PC-3 (cell line): ENCODE data around the gene DGAT2. TPM values are rescaled to one million over a fixed set of nuclear protein-coding genes. Genes with fewer than 3 reads are reported as not detected.

Source experiments
- ATAC-seq: fragments of 200-7000 bp; cut with Tn5 transposase; 2 replicates; pipeline ENCODE4 v1.9.1; 2020; ENCODE audit warnings: mild to moderate bottlenecking, moderate library complexity
- BruUV-seq: library from RNA; stranded (reverse); fragments of 400-500 nt; replicated peaks from 2 replicates; lab custom pipeline; 2021; lab: Mats Ljungman, UMichigan
- CTCF ChIA-PET: fragments of 300-600 bp; sonication (Branson Sonifier 250); formaldehyde crosslinking; loops from one replicate; lab custom pipeline; 2022; ENCODE audit warnings: antibody characterized with exemption; lab: Charles Lee
- POLR2A ChIA-PET: fragments of 300-600 bp; sonication (Branson Sonifier 250); formaldehyde crosslinking; loops from one replicate; lab custom pipeline; 2022; ENCODE audit warnings: antibody characterized with exemption; ENCODE audit not compliant: unreplicated experiment; lab: Charles Lee
- DNase-seq: peaks from one replicate; pipeline ENCODE4 v3.0.0-alpha.2; 2015
- H2AFZ ChIP-seq: fragments of 300-600 bp; sonication (generic); 2 replicates; pipeline ENCODE4 v1.6.0; 2016; ENCODE audit warnings: antibody characterized with exemption, low read length
- H3F3A ChIP-seq: fragments of 300-600 bp; sonication (generic); one replicate; pipeline ENCODE4 v1.6.0; 2017; ENCODE audit warnings: antibody characterized with exemption, low read length, control low read depth, mild to moderate bottlenecking; ENCODE audit not compliant: unreplicated experiment
- H3K27ac ChIP-seq: fragments of 300-600 bp; sonication (generic); 2 replicates; pipeline ENCODE4 v1.5.1; 2016; ENCODE audit warnings: mild to moderate bottlenecking, low read length
- H3K27me3 ChIP-seq: fragments of 300-600 bp; sonication (generic); 2 replicates; pipeline ENCODE4 v1.6.1; 2016; ENCODE audit warnings: low read length, mixed read lengths
- H3K36me3 ChIP-seq: fragments of 300-600 bp; sonication (generic); 2 replicates; pipeline ENCODE4 v1.6.1; 2016; ENCODE audit warnings: low read depth, mixed run types, low read length, mixed read lengths
- H3K4me1 ChIP-seq: fragments of 300-600 bp; sonication (generic); 2 replicates; pipeline ENCODE4 v1.5.1; 2016; ENCODE audit warnings: low read length; ENCODE audit not compliant: insufficient read depth
- H3K4me2 ChIP-seq: fragments of 300-600 bp; sonication (generic); 2 replicates; pipeline ENCODE4 v1.6.0; 2016; ENCODE audit warnings: low read length
- H3K4me3 ChIP-seq: fragments of 300-600 bp; sonication (generic); 2 replicates; pipeline ENCODE4 v1.5.1; 2016; ENCODE audit warnings: mild to moderate bottlenecking, low read length, mixed read lengths
- H3K79me2 ChIP-seq: fragments of 300-600 bp; sonication (generic); 2 replicates; pipeline ENCODE4 v1.6.1; 2017; ENCODE audit warnings: low read length, mixed read lengths
- H3K9ac ChIP-seq: fragments of 300-600 bp; sonication (generic); 2 replicates; pipeline ENCODE4 v1.6.0; 2016; ENCODE audit warnings: mild to moderate bottlenecking, low read length
- H3K9me2 ChIP-seq: fragments of 300-600 bp; sonication (generic); replicated peaks from 2 replicates; pipeline ENCODE4 v1.6.1; 2016; ENCODE audit warnings: mixed run types, low read length, mixed read lengths
- H3K9me3 ChIP-seq: fragments of 300-600 bp; sonication (generic); 2 replicates; pipeline ENCODE4 v1.6.1; 2016; ENCODE audit warnings: low read length, mixed read lengths
- H4K20me1 ChIP-seq: fragments of 300-600 bp; sonication (generic); 2 replicates; pipeline ENCODE4 v1.6.1; 2016; ENCODE audit warnings: low read length, mixed read lengths
- EZH2 ChIP-seq: fragments of 300-600 bp; sonication (generic); IDR thresholded peaks from one replicate; pipeline ENCODE4 v1.6.1; 2017; ENCODE audit warnings: antibody characterized with exemption, mild to moderate bottlenecking, low read length; ENCODE audit not compliant: unreplicated experiment
- EZH2phosphoT487 ChIP-seq: fragments of 300-600 bp; sonication (generic); IDR thresholded peaks from 2 replicates; pipeline ENCODE4 v1.6.1; 2018; ENCODE audit warnings: mild to moderate bottlenecking, antibody characterized with exemption, low read length, borderline replicate concordance
- intact Hi-C: fragments of 100-400 bp; cut with micrococcal nuclease; formaldehyde crosslinking; loops from 2 replicates; pipeline ENCODE4 v1.9.0; 2023
- total RNA-seq: library from RNA; depleted of rRNA; stranded (reverse); fragments of >200 nt; gene quantifications from 2 replicates; pipeline ENCODE4 v1.2.3, GENCODE V29; 2014
- TF ChIP-seq, protein P1 (sequence below): fragments of 300-600 bp; sonication (generic); conservative IDR thresholded peaks from 2 replicates; pipeline ENCODE4 v1.5.1; 2017; ENCODE audit warnings: antibody characterized with exemption, low read depth, mild to moderate bottlenecking, low read length

The DGAT2 gene
- total RNA-seq, 1 experiment from 2014 or later, result 14.3 TPM

DNA sequence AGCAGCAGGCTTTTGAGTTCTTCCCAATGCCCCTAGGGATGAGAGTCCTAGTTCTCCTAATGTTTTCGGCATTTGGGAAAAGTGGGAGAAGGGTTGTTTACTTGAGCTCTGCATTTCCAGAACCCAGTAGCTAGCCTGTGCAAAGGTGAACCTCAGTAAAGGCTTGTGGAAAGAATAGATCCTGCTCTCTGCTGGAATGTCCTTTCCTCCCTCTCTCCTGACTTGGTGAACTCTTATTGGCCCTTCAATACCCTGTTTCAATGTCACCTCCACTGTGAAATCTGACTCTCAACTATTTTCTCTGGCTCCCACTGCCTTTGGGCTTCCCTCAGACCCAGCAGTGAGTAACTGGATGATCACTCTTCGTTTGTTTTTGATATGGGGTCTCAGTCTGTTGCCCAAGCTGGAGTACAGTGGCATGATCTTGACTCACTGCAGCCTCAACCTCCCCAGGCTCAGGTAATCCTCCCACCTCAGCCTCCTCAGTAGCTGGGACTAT is 44.0 kb downstream of the DGAT2 start:
- H3K27me3 ChIP-seq, result no peaks in the 10 kb centered on the region
- H2AFZ ChIP-seq, result no peak overlapping the region
- H3K9ac ChIP-seq, result peak overlapping the region; percentile 19; the same call in 1 of the 2 replicates
- H3K4me1 ChIP-seq, result peaks cover 36% of the 10 kb centered on the region
- ATAC-seq (no peak), DNase-seq (peak; percentile 54)
- H3K4me3 ChIP-seq, result no peak overlapping the region
- intact Hi-C loops, result loop anchor here (2.0 to 10.0 kb wide), 3 partner anchors 54 to 632 kb away; partner anchors contain the start of gene EMSY
- H3K79me2 ChIP-seq, result peaks cover 25% of the 10 kb centered on the region
- no peaks in the 10 kb centered on the region for H3K9me3 ChIP-seq
- ChIA-PET POLR2A (interaction anchor here (0.6 kb wide), 1 partner anchor 68 kb away, joined by 28 read pairs; no protein-coding TSS in a partner anchor), CTCF (interaction anchor here (0.7 kb wide), 1 partner anchor 1215 kb away, joined by 3 read pairs; no protein-coding TSS in a partner anchor)
- H3K27ac ChIP-seq, result peak overlapping the region; percentile 64
- H3K9me2 ChIP-seq, result no peaks in the 10 kb centered on the region
- BruUV-seq, result no TSS peak
- H3F3A ChIP-seq, result no peaks in the 10 kb centered on the region
- no peaks in the 10 kb centered on the region for H3K36me3 ChIP-seq
- H4K20me1 ChIP-seq, result peaks cover 8% of the 10 kb centered on the region; the same call in 1 of the 2 replicates
- H3K4me2 ChIP-seq, result peak overlapping the region; percentile 88; the same call in 1 of the 2 replicates
- TF ChIP-seq, protein P1, sequence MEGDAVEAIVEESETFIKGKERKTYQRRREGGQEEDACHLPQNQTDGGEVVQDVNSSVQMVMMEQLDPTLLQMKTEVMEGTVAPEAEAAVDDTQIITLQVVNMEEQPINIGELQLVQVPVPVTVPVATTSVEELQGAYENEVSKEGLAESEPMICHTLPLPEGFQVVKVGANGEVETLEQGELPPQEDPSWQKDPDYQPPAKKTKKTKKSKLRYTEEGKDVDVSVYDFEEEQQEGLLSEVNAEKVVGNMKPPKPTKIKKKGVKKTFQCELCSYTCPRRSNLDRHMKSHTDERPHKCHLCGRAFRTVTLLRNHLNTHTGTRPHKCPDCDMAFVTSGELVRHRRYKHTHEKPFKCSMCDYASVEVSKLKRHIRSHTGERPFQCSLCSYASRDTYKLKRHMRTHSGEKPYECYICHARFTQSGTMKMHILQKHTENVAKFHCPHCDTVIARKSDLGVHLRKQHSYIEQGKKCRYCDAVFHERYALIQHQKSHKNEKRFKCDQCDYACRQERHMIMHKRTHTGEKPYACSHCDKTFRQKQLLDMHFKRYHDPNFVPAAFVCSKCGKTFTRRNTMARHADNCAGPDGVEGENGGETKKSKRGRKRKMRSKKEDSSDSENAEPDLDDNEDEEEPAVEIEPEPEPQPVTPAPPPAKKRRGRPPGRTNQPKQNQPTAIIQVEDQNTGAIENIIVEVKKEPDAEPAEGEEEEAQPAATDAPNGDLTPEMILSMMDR, result no peak
- TF ChIP-seq EZH2phosphoT487, result no peak
- no peak for TF ChIP-seq EZH2

- Histone ChIP-seq H3K79me2 (peaks cover 30% of the 10 kb centered on the region), H3K27ac (peak overlapping the region; percentile 64), H3K4me1 (peaks cover 36% of the 10 kb centered on the region), H3K9me3 (no peaks in the 10 kb centered on the region), H3K36me3 (no peaks in the 10 kb centered on the region), H4K20me1 (peaks cover 8% of the 10 kb centered on the region; the same call in 1 of the 2 replicates), H3K4me2 (peak overlapping the region; percentile 88; the same call in 1 of the 2 replicates), H3K27me3 (no peaks in the 10 kb centered on the region), H3F3A (no peaks in the 10 kb centered on the region), H2AFZ (no peak overlapping the region), H3K4me3 (no peak overlapping the region), H3K9ac (peak overlapping the region; percentile 19), H3K9me2 (no peaks in the 10 kb centered on the region)
- intact Hi-C loops, result loop anchor here (2.0 to 10.0 kb wide), 3 partner anchors 54 to 632 kb away; partner anchors contain the start of gene EMSY
- POLR2A ChIA-PET, result interaction anchor here (0.6 kb wide), 2 partner anchors 14 to 147 kb away, joined by 6 to 11 read pairs; no protein-coding TSS in a partner anchor
- DNase-seq, result peak; percentile 51
- ATAC-seq, result no peak
- TF ChIP-seq, protein P1, result no peak
- no peak for TF ChIP-seq EZH2
- no peak for TF ChIP-seq EZH2phosphoT487
- no TSS peak for BruUV-seq
- CTCF ChIA-PET, result interaction anchor here (0.6 to 1.2 kb wide), 4 partner anchors 10 to 1214 kb away, joined by 3 to 9 read pairs (median 4); no protein-coding TSS in a partner anchor
Observed at GRCh38 chr11:75813124-75813523, 44.5 kb downstream of the DGAT2 start.
